ENCODE results near the gene MIPEP.

GRCh38 chr13:23833733-23834611 is 55.2 kb downstream of the MIPEP start:
- TF ChIP-seq, protein P1, sequence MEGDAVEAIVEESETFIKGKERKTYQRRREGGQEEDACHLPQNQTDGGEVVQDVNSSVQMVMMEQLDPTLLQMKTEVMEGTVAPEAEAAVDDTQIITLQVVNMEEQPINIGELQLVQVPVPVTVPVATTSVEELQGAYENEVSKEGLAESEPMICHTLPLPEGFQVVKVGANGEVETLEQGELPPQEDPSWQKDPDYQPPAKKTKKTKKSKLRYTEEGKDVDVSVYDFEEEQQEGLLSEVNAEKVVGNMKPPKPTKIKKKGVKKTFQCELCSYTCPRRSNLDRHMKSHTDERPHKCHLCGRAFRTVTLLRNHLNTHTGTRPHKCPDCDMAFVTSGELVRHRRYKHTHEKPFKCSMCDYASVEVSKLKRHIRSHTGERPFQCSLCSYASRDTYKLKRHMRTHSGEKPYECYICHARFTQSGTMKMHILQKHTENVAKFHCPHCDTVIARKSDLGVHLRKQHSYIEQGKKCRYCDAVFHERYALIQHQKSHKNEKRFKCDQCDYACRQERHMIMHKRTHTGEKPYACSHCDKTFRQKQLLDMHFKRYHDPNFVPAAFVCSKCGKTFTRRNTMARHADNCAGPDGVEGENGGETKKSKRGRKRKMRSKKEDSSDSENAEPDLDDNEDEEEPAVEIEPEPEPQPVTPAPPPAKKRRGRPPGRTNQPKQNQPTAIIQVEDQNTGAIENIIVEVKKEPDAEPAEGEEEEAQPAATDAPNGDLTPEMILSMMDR (IDR thresholded peaks at IDR 0.05), result no peak
- TF ChIP-seq POLR2A (IDR thresholded peaks at IDR 0.05), result no peak

Data from esophagus squamous epithelium (tissue), 4 donors.